ENCODE data around the gene RGS12. TPM values are rescaled to one million over a fixed set of nuclear protein-coding genes. Genes with fewer than 3 reads are reported as not detected.

RGS12 gene
- total and polyA plus RNA-seq, 7 donors = 3.0 to 21.6 (median 15.7) TPM

DNA sequence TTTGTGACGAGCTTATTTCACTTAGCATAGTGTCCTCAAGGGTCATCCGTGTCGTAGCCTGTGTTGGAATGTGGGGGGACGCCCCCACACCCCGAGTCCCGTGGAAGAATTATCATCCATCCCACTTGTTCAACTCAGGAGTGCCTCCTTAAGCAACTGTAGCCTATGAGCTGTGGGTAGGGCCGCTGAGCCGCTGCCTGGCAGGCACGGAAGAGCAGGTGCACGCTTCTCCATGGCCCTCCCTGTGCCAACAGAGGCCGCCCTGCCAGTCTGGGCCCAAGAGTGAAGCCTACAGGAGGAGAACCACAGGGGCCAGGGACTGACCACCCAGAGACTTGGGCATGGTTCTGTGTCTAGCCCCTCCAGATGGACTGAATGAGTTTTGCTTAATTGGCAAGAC lies 2.3 kb upstream of the RGS12 start:
- Histone ChIP-seq H3K4me3 (no peak overlapping the region), H3K9me3 (no peaks in the 10 kb centered on the region), H3K27ac (no peak overlapping the region), H3K4me1 (peaks cover 0 to 26% (median 21%) of the 10 kb centered on the region in 4 donors), H3K27me3 (peaks cover 0 to 21% (median 17%) of the 10 kb centered on the region in 3 donors), H3K36me3 (no peaks in the 10 kb centered on the region)
- 32 to 78% methylated on average over 11 of the region's 11 CpGs for WGBS, 2 donors
- intact Hi-C loops (cut with DNase I) = loop anchor here (5.0 to 10.0 kb wide), 4 partner anchors 86 to 326 kb away; partner anchors contain the start of genes GRK4, HTT, HTT-AS and NOP14
- no peak for TF ChIP-seq POLR2A (IDR thresholded peaks at IDR 0.05)
- DNase-seq = no peak

DNA sequence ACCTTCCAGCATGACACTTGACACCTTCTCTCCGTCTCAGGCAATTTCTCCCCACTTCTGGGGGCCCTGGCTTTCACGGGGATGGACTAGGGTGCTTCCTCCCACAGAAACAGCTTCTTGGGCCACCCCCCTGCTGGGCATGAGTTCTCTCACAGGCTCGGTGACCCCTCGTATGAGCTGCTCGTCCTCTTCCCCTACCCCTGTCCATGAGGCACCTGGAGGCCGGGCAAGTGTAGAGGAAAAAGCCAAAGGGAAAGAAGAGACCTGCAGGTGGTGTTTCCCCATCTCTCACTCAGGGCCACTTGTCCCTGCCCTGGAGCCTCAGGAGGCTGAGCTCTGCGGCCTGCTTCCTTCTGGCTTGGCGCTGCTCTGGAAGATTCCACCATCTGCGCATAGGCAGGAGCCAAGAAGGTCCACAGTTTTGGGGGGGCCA lies 1.9 kb upstream of the RGS12 start:
- 89 to 94% methylated on average over 9 of the region's 9 CpGs for WGBS, 2 donors
- peaks cover 0 to 17% (median 12%) of the 10 kb centered on the region in 3 donors for H3K27me3 ChIP-seq
- no peaks in the 10 kb centered on the region for H3K9me3 ChIP-seq
- intact Hi-C loops (cut with DNase I) = loop anchor here (5.0 to 10.0 kb wide), 4 partner anchors 86 to 326 kb away; partner anchors contain the start of genes GRK4, HTT, HTT-AS and NOP14
- no peak overlapping the region for H3K27ac ChIP-seq
- H3K4me1 ChIP-seq = peaks cover 0 to 26% (median 21%) of the 10 kb centered on the region in 4 donors
- TF ChIP-seq POLR2AphosphoS5 (IDR thresholded peaks at IDR 0.05) = no peak
- no peak for TF ChIP-seq POLR2A (IDR thresholded peaks at IDR 0.05)
- TF ChIP-seq CTCF (IDR thresholded peaks at IDR 0.05) = no peak
- no peak for TF ChIP-seq EP300 (IDR thresholded peaks at IDR 0.05)
- no peaks in the 10 kb centered on the region for H3K36me3 ChIP-seq
- DNase-seq = no peak
- H3K4me3 ChIP-seq = peak overlapping the region in 1 of 4 donors; percentile 74

DNA sequence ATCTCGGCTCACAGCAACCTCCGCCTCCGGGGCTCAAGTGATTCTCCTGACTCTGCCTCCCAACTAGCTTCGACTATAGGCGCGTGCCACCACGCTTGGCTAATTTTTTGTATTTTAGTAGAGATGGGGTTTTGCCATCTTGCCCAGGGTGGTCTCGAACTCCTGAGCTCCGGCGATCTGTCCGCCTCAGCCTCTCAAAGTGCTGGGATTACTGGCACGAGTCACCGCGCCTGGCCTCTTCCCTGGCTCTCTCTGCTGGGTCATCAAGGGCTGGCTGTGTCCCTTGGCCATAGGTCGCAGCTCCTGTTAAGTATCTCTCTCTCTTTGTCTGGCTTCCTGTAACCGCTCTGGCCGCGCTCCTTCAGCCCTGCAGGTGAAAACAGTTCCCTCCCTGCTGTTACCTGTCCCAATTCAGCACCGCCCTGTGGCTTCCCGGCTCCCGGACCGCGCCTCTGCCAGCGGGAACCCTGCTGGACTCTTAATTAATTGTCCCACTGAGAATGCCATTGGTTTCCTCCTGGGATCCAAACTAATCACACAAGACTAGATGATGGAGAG lies 1.3 kb upstream of the RGS12 start:
- Histone ChIP-seq H3K27ac (peak overlapping the region; percentile 89 to 99 (median 90)), H3K4me3 (peak overlapping the region; percentile 59 to 80 (median 68)), H3K36me3 (no peaks in the 10 kb centered on the region), H3K4me1 (peaks cover 0 to 26% (median 21%) of the 10 kb centered on the region in 4 donors), H3K27me3 (peaks cover 0 to 11% (median 8%) of the 10 kb centered on the region in 3 donors), H3K9me3 (no peaks in the 10 kb centered on the region)
- WGBS, 2 donors = 19 to 48% methylated on average over 24 of the region's 24 CpGs
- TF ChIP-seq POLR2A (IDR thresholded peaks at IDR 0.05) = no peak
- no peak for TF ChIP-seq CTCF (IDR thresholded peaks at IDR 0.05)
- no peak for TF ChIP-seq POLR2AphosphoS5 (IDR thresholded peaks at IDR 0.05)
- no peak for TF ChIP-seq EP300 (IDR thresholded peaks at IDR 0.05)
- DNase-seq = no peak
- intact Hi-C loops (cut with DNase I) = loop anchor here (5.0 to 10.0 kb wide), 4 partner anchors 87 to 327 kb away; partner anchors contain the start of genes GRK4, HTT, HTT-AS and NOP14

DNA sequence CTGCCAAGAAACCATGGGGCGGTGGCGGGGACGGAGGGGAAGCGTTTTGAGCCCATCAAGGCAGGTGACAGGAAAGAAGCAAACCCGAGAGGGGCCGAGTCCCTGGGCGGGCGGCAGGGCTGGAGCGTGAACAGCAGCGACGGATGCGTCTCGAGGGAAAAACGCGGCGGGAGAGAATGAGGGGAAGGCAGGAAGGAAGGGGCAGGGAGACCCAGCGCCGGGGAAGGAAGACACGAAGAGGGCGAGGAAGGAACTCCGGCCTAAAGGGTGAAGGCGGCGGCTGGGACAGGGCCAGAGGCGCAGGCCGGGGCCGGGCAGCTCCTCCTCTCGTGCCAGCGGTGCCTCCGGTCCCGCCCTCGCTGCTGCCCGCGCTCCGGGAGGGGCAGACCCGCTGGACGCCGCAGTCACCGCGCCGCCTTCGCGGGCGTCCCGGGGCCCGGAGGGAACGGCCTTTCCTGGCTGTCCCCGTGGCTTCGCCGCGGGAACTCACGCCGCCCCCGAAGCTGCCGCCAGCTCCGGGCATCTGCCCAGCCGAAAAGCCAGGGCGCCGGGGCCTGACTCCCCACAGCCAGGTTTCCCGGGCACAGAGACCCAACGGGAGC lies 751 bp upstream of the RGS12 start:
- DNase-seq = peak; percentile 82
- H3K27me3 ChIP-seq = peaks cover 0 to 6% (median 2%) of the 10 kb centered on the region in 3 donors
- H3K4me1 ChIP-seq = peaks cover 0 to 26% (median 21%) of the 10 kb centered on the region in 4 donors
- intact Hi-C loops (cut with DNase I) = loop anchor here (2.0 to 10.0 kb wide), 6 partner anchors 49 to 327 kb away; partner anchors contain the start of genes GRK4, HTT, HTT-AS and LRPAP1
- TF ChIP-seq EP300 (IDR thresholded peaks at IDR 0.05) (no peak), POLR2A (IDR thresholded peaks at IDR 0.05) (no peak), CTCF (IDR thresholded peaks at IDR 0.05) (no peak), POLR2AphosphoS5 (IDR thresholded peaks at IDR 0.05) (no peak)
- peak overlapping the region; percentile 59 to 80 (median 68) for H3K4me3 ChIP-seq
- H3K27ac ChIP-seq = peak overlapping the region; percentile 89 to 99 (median 90)
- 0 to 1% methylated on average over 60 of the region's 60 CpGs for WGBS, 2 donors
- no peaks in the 10 kb centered on the region for H3K36me3 ChIP-seq
- H3K9me3 ChIP-seq = no peaks in the 10 kb centered on the region

Measured in sigmoid colon (tissue), 7 donors.